Ovary (tissue), 3 donors: ENCODE results near the gene FAM13A.

Experiments
- CTCF ChIP-seq, 3 donors: fragments of 450-650 bp in 2 of 3; fragments of 200-600 bp in 1 of 3; IDR thresholded peaks; one replicate each; pipeline versions ENCODE4 v1.5.1 to v1.8.0; 2016 to 2022; ENCODE audit warnings: antibody characterized with exemption in 3 of 3, mild to moderate bottlenecking in 1 of 3
- EP300 ChIP-seq: sonication (generic); formaldehyde crosslinking; IDR thresholded peaks from one replicate; pipeline ENCODE4 v1.6.1; 2017; ENCODE audit warnings: antibody characterized with exemption
- donor health status: DM: no; HTN: no; CAD: no.

DNA sequence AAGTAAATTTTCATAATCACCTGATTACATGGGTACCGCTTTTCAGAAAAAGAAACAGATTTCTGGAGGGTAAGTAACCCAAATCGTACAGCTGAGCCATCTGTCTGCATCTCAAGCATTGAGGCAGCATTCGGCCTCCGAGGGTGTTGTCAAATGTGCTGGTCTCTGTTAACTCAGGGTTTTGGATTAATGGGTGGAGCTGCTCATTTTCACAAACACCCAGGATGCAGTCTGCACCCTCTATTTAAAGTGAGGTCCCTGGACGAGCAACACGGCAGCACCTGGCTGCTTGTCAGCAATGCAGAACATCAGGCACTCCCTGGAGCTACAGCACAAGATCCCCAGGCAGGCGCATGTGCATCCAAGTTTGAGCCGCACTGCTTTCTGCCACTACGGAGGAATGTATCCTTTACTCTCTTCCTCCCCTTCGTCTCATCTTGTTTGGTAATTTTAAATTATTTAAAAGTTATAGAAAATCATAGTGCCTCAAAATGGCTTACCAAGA is 334.7 kb downstream of the FAM13A start:
- TF ChIP-seq CTCF (IDR thresholded peaks at IDR 0.05), result no peak
- TF ChIP-seq EP300, result no peak
